AG04450 (cell line): ENCODE results near the gene KIF4B. TPM values are rescaled to one million over a fixed set of nuclear protein-coding genes. Genes with fewer than 3 reads are reported as not detected.
"Not testable (repeated sequence)": the region's sequence is repeated elsewhere in the genome, so short reads cannot be mapped to it uniquely, and the experiment has no call there.

ENCODE experiments used
- CTCF ChIA-PET: fragments of 300-600, 350-600 bp; formaldehyde crosslinking; extraction: SDS; loops from one replicate; lab custom pipeline; 2022; ENCODE audit warnings: antibody characterized with exemption, inconsistent platforms; lab: Charles Lee
- POLR2A ChIA-PET: fragments of 350-600 bp; formaldehyde crosslinking; extraction: SDS; loops from one replicate; lab custom pipeline; 2021; ENCODE audit warnings: antibody characterized with exemption, inconsistent platforms; lab: Yijun Ruan, JAX
- DNase-seq: peaks from one replicate; pipeline ENCODE4 v3.0.0-alpha.2; 2011; ENCODE audit warnings: low read depth, low spot score
- H3K27ac ChIP-seq: one replicate; pipeline ENCODE4 v1.5.1; 2012; ENCODE audit warnings: low read depth, low read length, control low read depth
- H3K27me3 ChIP-seq: one replicate; pipeline ENCODE4 v1.6.0; 2012; ENCODE audit warnings: low read length; ENCODE audit not compliant: control insufficient read depth, insufficient read depth
- H3K4me3 ChIP-seq: 2 replicates; pipeline ENCODE4 v1.5.1; 2011; ENCODE audit warnings: mild to moderate bottlenecking, low read depth, low read length, control low read depth
- H3K9me3 ChIP-seq: 2 replicates; pipeline ENCODE4 v1.5.1; 2012; ENCODE audit warnings: low read length; ENCODE audit not compliant: control insufficient read depth, insufficient read depth
- CTCF ChIP-seq: IDR thresholded peaks from 2 replicates; pipeline ENCODE4 v1.5.1; 2011; ENCODE audit warnings: low read depth, low read length, control low read depth, inconsistent platforms
- polyA plus RNA-seq: library from polyadenylated mRNA; depleted of rRNA; stranded (reverse); fragments of >200 nt; gene quantifications from 2 replicates; pipeline ENCODE4 v1.2.3, GENCODE V29; 2011

Gene KIF4B
- polyA plus RNA-seq, 1 experiment, result 0.02 TPM

GRCh38 chr5:154993461-154993860, 20.1 kb upstream of the KIF4B start:
- ChIA-PET POLR2A (no interaction called here), CTCF (no interaction called here)
- Histone ChIP-seq H3K9me3 (no peaks in the 10 kb centered on the region), H3K27ac (no peak overlapping the region), H3K27me3 (no peaks in the 10 kb centered on the region), H3K4me3 (no peak overlapping the region)
- DNase-seq, result no peak
- TF ChIP-seq CTCF, result no peak

DNA sequence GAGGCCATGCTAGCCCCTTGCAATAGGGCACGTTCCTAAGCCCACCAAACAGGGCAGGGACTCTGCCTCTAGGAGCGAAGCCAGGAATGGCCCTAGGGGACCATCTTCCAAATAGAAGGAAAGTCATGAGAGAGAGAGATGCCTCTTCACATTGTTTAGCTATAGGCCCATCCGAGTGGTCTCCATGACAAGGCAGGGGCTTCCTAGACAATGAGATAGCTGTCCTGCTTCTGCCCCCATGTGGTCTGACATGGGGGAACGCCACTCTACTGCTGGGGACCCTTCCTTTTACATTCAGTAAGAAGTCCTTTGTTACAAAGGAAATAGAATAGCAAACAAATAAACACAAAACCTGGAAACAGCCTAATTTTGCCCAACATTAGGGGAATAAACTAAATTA, 17.9 kb upstream of the KIF4B start:
- no peak for TF ChIP-seq CTCF

DNA sequence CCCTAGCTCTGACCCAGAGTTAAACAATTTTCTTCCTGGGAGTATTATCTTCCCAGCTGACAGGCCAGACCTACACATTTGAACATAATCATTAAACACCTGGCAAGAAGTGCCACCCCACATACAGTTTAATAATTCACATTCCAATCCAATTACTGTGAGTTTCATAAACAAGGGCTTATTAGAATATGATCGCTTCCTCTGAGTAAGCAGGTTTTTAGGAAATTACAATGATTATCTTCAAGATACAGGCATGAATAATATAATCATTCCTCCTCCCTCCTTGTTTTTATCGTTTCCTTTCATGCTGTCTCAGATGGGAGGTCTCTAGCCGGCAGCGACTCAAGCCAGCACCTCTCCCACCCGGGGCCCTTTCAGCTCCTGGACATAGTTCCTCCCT, 15.8 kb upstream of the KIF4B start:
- Histone ChIP-seq H3K4me3 (no peak overlapping the region), H3K27ac (no peak overlapping the region), H3K27me3 (no peaks in the 10 kb centered on the region), H3K9me3 (no peaks in the 10 kb centered on the region)
- no peak for TF ChIP-seq CTCF
- POLR2A ChIA-PET, result no interaction called here
- DNase-seq, result no peak
- CTCF ChIA-PET, result interaction anchor here (1.2 to 2.9 kb wide), 2 partner anchors 25 to 142 kb away, joined by 3 to 19 read pairs; no protein-coding TSS in a partner anchor

More for the DNA sequence above, 17.9 kb upstream of the KIF4B start:
- no peaks in the 10 kb centered on the region for H3K27me3 ChIP-seq
- H3K27ac ChIP-seq, result no peak overlapping the region
- no peaks in the 10 kb centered on the region for H3K9me3 ChIP-seq
- no peak overlapping the region for H3K4me3 ChIP-seq
- POLR2A ChIA-PET, result no interaction called here
- CTCF ChIA-PET, result interaction anchor here (0.6 to 2.9 kb wide), 2 partner anchors 12 to 23 kb away, joined by 3 to 19 read pairs; no protein-coding TSS in a partner anchor
- DNase-seq, result no peak

- DNase-seq, result no peak
- POLR2A ChIA-PET, result no interaction called here
- Histone ChIP-seq H3K27ac (no peak overlapping the region), H3K4me3 (no peak overlapping the region), H3K27me3 (no peaks in the 10 kb centered on the region), H3K9me3 (no peaks in the 10 kb centered on the region; the same call in 1 of the 2 replicates)
- CTCF ChIA-PET, result no interaction called here
- TF ChIP-seq CTCF, result no peak
Measured at GRCh38 chr5:154999865-155000264, 13.7 kb upstream of the KIF4B start.

DNA sequence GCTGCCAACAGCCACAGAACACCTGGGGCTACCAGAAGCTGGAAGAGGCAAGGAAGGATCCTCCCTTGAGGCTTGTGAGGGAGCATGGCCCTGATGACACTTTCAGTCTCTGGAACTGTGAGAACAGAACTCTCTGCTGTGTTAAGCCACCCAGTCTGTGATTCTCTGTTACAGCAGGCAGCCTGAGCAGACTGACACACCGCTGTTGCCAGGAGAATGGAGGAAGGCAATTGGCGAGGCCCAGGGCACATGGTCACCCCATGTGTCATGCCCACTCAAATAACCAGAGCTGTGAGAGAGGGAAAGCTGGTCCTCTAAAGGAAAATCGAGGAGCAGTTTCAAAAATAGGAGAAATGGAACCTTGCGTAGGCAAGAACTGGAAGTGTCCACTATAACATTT, 12.0 kb upstream of the KIF4B start:
- no peak for DNase-seq
- ChIA-PET POLR2A (no interaction called here), CTCF (no interaction called here)
- Histone ChIP-seq H3K4me3 (no peak overlapping the region), H3K27ac (no peak overlapping the region), H3K27me3 (no peaks in the 10 kb centered on the region), H3K9me3 (no peaks in the 10 kb centered on the region; the same call in 1 of the 2 replicates)
- no peak for TF ChIP-seq CTCF

GRCh38 chr5:155002722-155003121, 10.8 kb upstream of the KIF4B start:
- H3K9me3 ChIP-seq, POLR2A ChIA-PET: not testable (repeated sequence)

More at GRCh38 chr5:155002722-155003121, 10.8 kb upstream of the KIF4B start:
- CTCF ChIA-PET, result interaction anchor here (2.1 kb wide), 1 partner anchor 30 kb away, joined by 14 read pairs; no protein-coding TSS in a partner anchor
- H3K27me3 ChIP-seq, DNase-seq, H3K27ac ChIP-seq, H3K4me3 ChIP-seq: not testable (repeated sequence)
